Activated B cell treated with CpG ODN at 0.5 μM for 24 hours (primary cell): Measurements from ENCODE around the gene TUSC2. TPM values are rescaled to one million over a fixed set of nuclear protein-coding genes. Genes with fewer than 3 reads are reported as not detected.

ENCODE experiments used
- ATAC-seq: fragments of 200-7000 bp; cut with Tn5 transposase; one replicate; pipeline ENCODE4 v1.10.0; 2021; ENCODE audit warnings: low read depth, mild to moderate bottlenecking, moderate library complexity
- CTCF ChIA-PET: fragments of 350-600 bp; sonication (Branson Sonifier 250); formaldehyde crosslinking; loops from one replicate; lab custom pipeline; 2021; ENCODE audit warnings: antibody characterized with exemption; lab: Charles Lee
- POLR2A ChIA-PET: fragments of 350-600 bp; sonication (Branson Sonifier 250); formaldehyde crosslinking; loops from one replicate; lab custom pipeline; 2021; ENCODE audit warnings: antibody characterized with exemption; lab: Charles Lee
- DNase-seq: peaks from one replicate; pipeline ENCODE4 v3.0.0; 2022
- H3K27ac Mint-ChIP-seq: one replicate; pipeline ENCODE4 v1.8.0; 2020; ENCODE audit warnings: mixed read lengths
- H3K27me3 Mint-ChIP-seq: one replicate; pipeline ENCODE4 v1.8.0; 2021; ENCODE audit warnings: mixed read lengths
- H3K36me3 Mint-ChIP-seq: one replicate; pipeline ENCODE4 v1.8.0; 2021; ENCODE audit warnings: low read depth, mixed read lengths
- H3K4me1 Mint-ChIP-seq: one replicate; pipeline ENCODE4 v1.8.0; 2021; ENCODE audit warnings: mixed read lengths
- H3K4me3 Mint-ChIP-seq: one replicate; pipeline ENCODE4 v1.8.0; 2020; ENCODE audit warnings: mild to moderate bottlenecking, mixed read lengths
- H3K9me3 Mint-ChIP-seq: one replicate; pipeline ENCODE4 v1.8.0; 2020; ENCODE audit warnings: mixed read lengths
- CTCF ChIP-seq: fragments of 200-600 bp; IDR thresholded peaks from one replicate; pipeline ENCODE4 v1.8.0; 2022; ENCODE audit warnings: antibody characterized with exemption, mild to moderate bottlenecking
- intact Hi-C: fragments of 100-400 bp; cut with micrococcal nuclease; formaldehyde crosslinking; loops from one replicate; pipeline ENCODE4 v1.15.1; 2024
- total RNA-seq: library from RNA; stranded (reverse); gene quantifications from 2 replicates; pipeline ENCODE4 v1.2.3, GENCODE V29; 2022

TUSC2 gene
- total RNA-seq, 1 donor from 2014 or later, result 33.4 TPM

DNA sequence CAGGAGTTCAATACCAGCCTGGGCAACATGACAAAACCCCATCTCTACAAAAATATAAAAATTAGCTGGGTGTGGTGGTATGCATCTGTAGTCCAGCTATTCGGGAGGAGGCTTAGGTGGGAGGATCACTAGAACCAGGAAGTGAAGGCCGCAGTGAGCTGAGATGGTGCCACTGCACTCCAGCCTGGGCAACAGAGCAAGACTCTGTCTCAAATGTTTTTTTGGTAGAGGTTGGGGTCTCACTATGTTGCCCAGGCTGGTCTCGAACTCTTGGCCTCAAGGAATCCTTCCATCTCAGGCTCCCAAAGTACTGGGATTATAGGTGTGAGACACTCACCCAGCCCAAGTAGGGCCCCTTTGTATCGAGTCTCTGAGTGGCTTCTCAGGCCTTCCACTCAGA, 33.9 kb downstream of the TUSC2 start:
- H3K9me3 Mint-ChIP-seq, result no peaks in the 10 kb centered on the region
- H3K27ac Mint-ChIP-seq, result no peak overlapping the region
- ATAC-seq, result no peak
- intact Hi-C loops, result loop anchor here (10.0 kb wide), 2 partner anchors 489 to 1269 kb away; partner anchors contain the start of genes IMPDH2, INKA1 and NDUFAF3
- ChIA-PET CTCF (no interaction called here), POLR2A (interaction anchor here (1.6 kb wide), 1 partner anchor 44 kb away, joined by 5 read pairs; no protein-coding TSS in a partner anchor)
- no peak for DNase-seq
- H3K4me3 Mint-ChIP-seq, result no peak overlapping the region
- H3K36me3 Mint-ChIP-seq, result peaks cover 26% of the 10 kb centered on the region
- TF ChIP-seq CTCF, result no peak
- H3K27me3 Mint-ChIP-seq, result no peaks in the 10 kb centered on the region
- H3K4me1 Mint-ChIP-seq, result peaks cover 32% of the 10 kb centered on the region

DNA sequence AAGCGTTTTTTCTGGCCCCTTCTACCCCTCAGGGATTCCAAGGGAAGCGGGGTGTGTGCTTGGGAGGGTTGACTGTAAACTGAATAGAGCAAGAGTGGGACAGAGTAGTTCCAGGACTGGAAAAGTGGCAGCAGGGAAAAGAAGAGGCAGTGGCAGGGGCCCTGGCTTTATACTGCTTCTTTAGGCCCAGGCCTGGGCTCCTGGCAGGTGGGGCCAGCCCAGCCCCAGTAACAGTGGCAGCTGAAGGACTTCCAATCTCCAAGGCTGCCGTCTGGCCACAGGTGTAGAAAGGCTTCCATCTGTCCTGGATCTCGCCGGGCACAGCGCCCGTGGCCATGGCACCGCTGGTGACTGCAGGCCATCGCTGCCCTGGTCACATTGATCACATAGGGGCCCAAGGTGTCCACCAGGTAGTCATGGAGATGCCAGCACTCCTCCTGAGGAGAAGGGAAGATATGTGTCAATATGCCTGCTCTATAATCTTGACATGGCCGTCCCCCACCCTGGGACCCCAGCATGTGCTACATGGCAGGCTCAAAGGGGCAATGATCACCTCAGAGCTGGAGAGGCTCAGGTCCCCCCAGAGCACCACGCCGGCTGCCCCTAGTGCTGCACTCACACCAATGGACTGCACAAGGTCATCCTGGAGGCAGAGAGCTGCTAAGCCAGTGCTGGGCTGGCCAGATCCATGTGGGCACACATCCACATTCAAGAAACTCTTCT, 34.8 kb downstream of the TUSC2 start:
- H3K36me3 Mint-ChIP-seq, result peaks cover 31% of the 10 kb centered on the region
- H3K4me1 Mint-ChIP-seq, result peaks cover 25% of the 10 kb centered on the region
- DNase-seq (no peak), ATAC-seq (no peak)
- CTCF ChIA-PET, result interaction anchor here (0.6 to 1.5 kb wide), 2 partner anchors 99 to 624 kb away, joined by 4 to 5 read pairs; no protein-coding TSS in a partner anchor
- H3K27ac Mint-ChIP-seq, result peak overlapping the region; percentile 95
- H3K27me3 Mint-ChIP-seq, result no peaks in the 10 kb centered on the region
- H3K9me3 Mint-ChIP-seq, result no peaks in the 10 kb centered on the region
- intact Hi-C loops, result loop anchor here (2.0 to 10.0 kb wide), 3 partner anchors 488 to 1268 kb away; partner anchors contain the start of genes AMIGO3, IMPDH2, INKA1 and NDUFAF3
- TF ChIP-seq CTCF, result no peak
- peak overlapping the region; percentile 86 for H3K4me3 Mint-ChIP-seq
- POLR2A ChIA-PET, result interaction anchor here (0.9 to 2.0 kb wide), 5 partner anchors 28 to 204 kb away, joined by 3 to 25 read pairs (median 5); partner anchors contain the start of gene RBM5

GRCh38 chr3:50292159-50293078, 35.6 kb downstream of the TUSC2 start, which contains the start of gene IFRD2:
TSS of gene IFRD2 (minus strand) at chr3:50292429. CDS start at chr3:50292274, 155 bp downstream.
- CTCF ChIA-PET, result interaction anchor here (0.6 to 1.8 kb wide), 3 partner anchors 67 to 623 kb away, joined by 4 to 5 read pairs (median 4); no protein-coding TSS in a partner anchor
- peaks cover 20% of the 10 kb centered on the region for H3K4me1 Mint-ChIP-seq
- peaks cover 39% of the 10 kb centered on the region for H3K36me3 Mint-ChIP-seq
- DNase-seq, result peak; percentile 87
- H3K9me3 Mint-ChIP-seq, result no peaks in the 10 kb centered on the region
- no peaks in the 10 kb centered on the region for H3K27me3 Mint-ChIP-seq
- peak; percentile 99 for ATAC-seq
- peak within 1 kb of the TSS; percentile 86 for H3K4me3 Mint-ChIP-seq
- H3K27ac Mint-ChIP-seq, result peak within 1 kb of the TSS; percentile 95
- POLR2A ChIA-PET, result interaction anchor here (0.9 to 2.0 kb wide), 15 partner anchors 11 to 204 kb away, joined by 3 to 25 read pairs (median 6); partner anchors contain the start of genes CYB561D2, NPRL2, RASSF1 and RBM5
- no peak for TF ChIP-seq CTCF
- intact Hi-C loops, result loop anchor here (1.0 to 10.0 kb wide), 10 partner anchors 29 to 1268 kb away; partner anchors contain the start of genes AMIGO3, CYB561D2, IMPDH2 and INKA1

DNA sequence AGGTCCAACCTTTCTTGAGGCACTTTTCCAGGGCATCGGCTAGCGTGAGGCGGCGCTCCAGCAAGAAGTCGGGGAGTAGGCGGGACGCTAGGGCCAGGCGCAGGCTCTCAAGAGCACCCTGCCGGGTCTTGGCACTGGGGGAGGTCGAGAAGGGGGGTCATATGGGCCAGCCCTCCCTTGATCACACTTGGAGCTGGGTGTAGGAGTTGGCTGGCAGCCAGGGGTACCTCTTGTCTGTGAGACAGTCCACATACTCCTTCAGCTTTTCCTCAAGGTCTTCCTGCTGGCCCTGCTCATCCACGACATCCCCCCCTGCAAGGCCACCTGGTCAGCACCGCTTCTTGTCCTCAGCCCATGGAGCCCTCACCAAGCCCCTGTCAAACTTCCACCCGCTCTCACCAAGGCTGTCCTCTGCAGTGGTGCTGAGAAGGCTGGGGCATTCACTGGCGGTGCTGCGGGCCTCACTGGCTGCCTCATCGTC, 37.8 kb downstream of the TUSC2 start:
- ChIA-PET CTCF (no interaction called here), POLR2A (no interaction called here)
- no peak for TF ChIP-seq CTCF
- ATAC-seq (no peak), DNase-seq (no peak)
- Mint-ChIP-seq H3K27me3 (no peaks in the 10 kb centered on the region), H3K4me3 (peak overlapping the region; percentile 7), H3K4me1 (peaks cover 16% of the 10 kb centered on the region), H3K9me3 (no peaks in the 10 kb centered on the region), H3K36me3 (peaks cover 51% of the 10 kb centered on the region), H3K27ac (no peak overlapping the region)
- intact Hi-C loops, result loop anchor here (10.0 kb wide), 2 partner anchors 485 to 1265 kb away; partner anchors contain the start of genes IMPDH2, INKA1 and NDUFAF3
